ENCODE data around the gene HBS1L. TPM values are rescaled to one million over a fixed set of nuclear protein-coding genes. Genes with fewer than 3 reads are reported as not detected.

HBS1L gene
- total RNA-seq, 1 experiment from 2014 or later: 81.2 TPM

GRCh38 chr6:135073756-135074393 is 19.3 kb upstream of the HBS1L start:
- Mint-ChIP-seq H3K9me3 (ENCODE audit: unreplicated experiment) (no peaks in the 10 kb centered on the region), H3K4me1 (ENCODE audit: low read depth, unreplicated experiment) (no peaks in the 10 kb centered on the region), H3K36me3 (ENCODE audit: insufficient read depth, unreplicated experiment) (no peaks in the 10 kb centered on the region), H3K4me3 (ENCODE audit: unreplicated experiment) (no peak overlapping the region), H3K27ac (ENCODE audit: unreplicated experiment) (no peak overlapping the region), H3K27me3 (ENCODE audit: insufficient read depth, unreplicated experiment) (peaks cover 9% of the 10 kb centered on the region)
- ChIA-PET POLR2A (no interaction called here), CTCF (no interaction called here)
- no peak overlapping the region for H3K4me3 ChIP-seq (ENCODE audit: low read depth, low read length)
- BruUV-seq (replicated peaks): no TSS peak
- no peak for TF ChIP-seq CTCF (IDR thresholded peaks at IDR 0.05; ENCODE audit: insufficient read depth in 1 of 2, low read depth in 1 of 2, low read length in 1 of 2, severe bottlenecking in 1 of 2, unreplicated experiment in 1 of 2)
- intact Hi-C loops (cut with micrococcal nuclease; ENCODE audit: unreplicated experiment): loop anchor here (10.0 kb wide), 1 partner anchor 361 kb away; no protein-coding TSS in a partner anchor
- H3K27me3 ChIP-seq (replicated peaks; ENCODE audit: control insufficient read depth, insufficient read depth, low read length): no peaks in the 10 kb centered on the region
- no peaks in the 10 kb centered on the region for H3K36me3 ChIP-seq (ENCODE audit: control insufficient read depth, insufficient read depth, low read length)
- no peak for DNase-seq
- no peaks in the 10 kb centered on the region for H3K4me1 ChIP-seq
- no peaks in the 10 kb centered on the region for H3K9me3 ChIP-seq

GRCh38 chr6:135073217-135073616 is 18.6 kb upstream of the HBS1L start:
- H3K36me3 Mint-ChIP-seq (ENCODE audit: insufficient read depth, unreplicated experiment): no peaks in the 10 kb centered on the region
- no peak overlapping the region for H3K4me3 Mint-ChIP-seq (ENCODE audit: unreplicated experiment)
- H3K9me3 Mint-ChIP-seq (ENCODE audit: unreplicated experiment): no peaks in the 10 kb centered on the region
- ChIA-PET CTCF (no interaction called here), POLR2A (no interaction called here)
- intact Hi-C loops (cut with micrococcal nuclease; ENCODE audit: unreplicated experiment): loop anchor here (10.0 kb wide), 1 partner anchor 362 kb away; no protein-coding TSS in a partner anchor
- Histone ChIP-seq H3K4me1 (no peaks in the 10 kb centered on the region), H3K27me3 (replicated peaks; ENCODE audit: control insufficient read depth, insufficient read depth, low read length) (no peaks in the 10 kb centered on the region), H3K36me3 (ENCODE audit: control insufficient read depth, insufficient read depth, low read length) (no peaks in the 10 kb centered on the region), H3K4me3 (ENCODE audit: low read depth, low read length) (no peak overlapping the region), H3K9me3 (no peaks in the 10 kb centered on the region)
- H3K27me3 Mint-ChIP-seq (ENCODE audit: insufficient read depth, unreplicated experiment): peaks cover 9% of the 10 kb centered on the region
- TF ChIP-seq CTCF (IDR thresholded peaks at IDR 0.05; ENCODE audit: insufficient read depth in 1 of 2, low read depth in 1 of 2, low read length in 1 of 2, severe bottlenecking in 1 of 2, unreplicated experiment in 1 of 2): no peak
- no TSS peak for BruUV-seq (replicated peaks)
- H3K27ac Mint-ChIP-seq (ENCODE audit: unreplicated experiment): no peak overlapping the region
- DNase-seq: no peak
- H3K4me1 Mint-ChIP-seq (ENCODE audit: low read depth, unreplicated experiment): no peaks in the 10 kb centered on the region

GRCh38 chr6:135072753-135073152 is 18.1 kb upstream of the HBS1L start:
- H3K27me3 ChIP-seq (replicated peaks; ENCODE audit: control insufficient read depth, insufficient read depth, low read length): no peaks in the 10 kb centered on the region
- H3K27ac Mint-ChIP-seq (ENCODE audit: unreplicated experiment): no peak overlapping the region
- no peak overlapping the region for H3K4me3 Mint-ChIP-seq (ENCODE audit: unreplicated experiment)
- no TSS peak for BruUV-seq (replicated peaks)
- intact Hi-C loops (cut with micrococcal nuclease; ENCODE audit: unreplicated experiment): loop anchor here (10.0 kb wide), 1 partner anchor 362 kb away; no protein-coding TSS in a partner anchor
- H3K4me3 ChIP-seq (ENCODE audit: low read depth, low read length): no peak overlapping the region
- ChIA-PET POLR2A (no interaction called here), CTCF (no interaction called here)
- no peaks in the 10 kb centered on the region for H3K9me3 Mint-ChIP-seq (ENCODE audit: unreplicated experiment)
- no peaks in the 10 kb centered on the region for H3K36me3 ChIP-seq (ENCODE audit: control insufficient read depth, insufficient read depth, low read length)
- TF ChIP-seq CTCF (IDR thresholded peaks at IDR 0.05; ENCODE audit: insufficient read depth in 1 of 2, low read depth in 1 of 2, low read length in 1 of 2, severe bottlenecking in 1 of 2, unreplicated experiment in 1 of 2): no peak
- DNase-seq: no peak
- no peaks in the 10 kb centered on the region for H3K36me3 Mint-ChIP-seq (ENCODE audit: insufficient read depth, unreplicated experiment)
- H3K4me1 ChIP-seq: no peaks in the 10 kb centered on the region
- no peaks in the 10 kb centered on the region for H3K9me3 ChIP-seq
- peaks cover 9% of the 10 kb centered on the region for H3K27me3 Mint-ChIP-seq (ENCODE audit: insufficient read depth, unreplicated experiment)
- H3K4me1 Mint-ChIP-seq (ENCODE audit: low read depth, unreplicated experiment): no peaks in the 10 kb centered on the region

Measured in Caco-2 (cell line).